GM18517 (cell line): ENCODE results near the gene EFCAB3.
"Not testable (repeated sequence)": the region's sequence is repeated elsewhere in the genome, so short reads cannot be mapped to it uniquely, and the experiment has no call there.

ENCODE experiments used
- ATAC-seq: cut with Tn5 transposase; IDR thresholded peaks from one replicate; pipeline ENCODE4 v1.9.1; 2021; ENCODE audit warnings: mild to moderate bottlenecking, moderate library complexity; ENCODE audit not compliant: unreplicated experiment

EFCAB3 gene

GRCh38 chr17:62380253-62380652, at the start of gene EFCAB3:
TSS of gene EFCAB3 (plus strand) at chr17:62380553. CDS start at chr17:62382980, 2,427 bp downstream.
- no peak for ATAC-seq

- ATAC-seq = no peak
These were observed 43.8 kb upstream of the EFCAB3 start for GRCh38 chr17:62336527-62336926.

- ATAC-seq = no peak
These were observed 36.5 kb upstream of the EFCAB3 start for GRCh38 chr17:62343764-62344270.

GRCh38 chr17:62351176-62351575, 29.2 kb upstream of the EFCAB3 start:
- ATAC-seq = no peak

- no peak for ATAC-seq
These were observed 14.2 kb upstream of the EFCAB3 start for GRCh38 chr17:62366191-62366590.

GRCh38 chr17:62381561-62381960, 1.2 kb downstream of the EFCAB3 start:
- no peak for ATAC-seq

- ATAC-seq = no peak
These were observed 8.5 kb downstream of the EFCAB3 start for GRCh38 chr17:62388856-62389255.

GRCh38 chr17:62392908-62393307, 12.6 kb downstream of the EFCAB3 start:
- ATAC-seq = no peak

- no peak for ATAC-seq
These were observed 18.5 kb downstream of the EFCAB3 start for GRCh38 chr17:62398891-62399290.

GRCh38 chr17:62405451-62405850, 25.1 kb downstream of the EFCAB3 start:
- ATAC-seq = no peak

- not testable (repeated sequence) for ATAC-seq
These were observed 32.7 kb downstream of the EFCAB3 start for GRCh38 chr17:62413090-62413489.

- ATAC-seq = peak; percentile 84
These were observed 43.5 kb downstream of the EFCAB3 start, which contains the start of gene METTL2A for GRCh38 chr17:62423647-62424461. TSS of gene METTL2A (plus strand) at chr17:62423897. CDS start at chr17:62423903, 6 bp downstream.

GRCh38 chr17:62426214-62426613, 45.9 kb downstream of the EFCAB3 start:
- ATAC-seq = not testable (repeated sequence)

GRCh38 chr17:62435251-62435650, 54.9 kb downstream of the EFCAB3 start:
- ATAC-seq = not testable (repeated sequence)

- not testable (repeated sequence) for ATAC-seq
These were observed 60.8 kb downstream of the EFCAB3 start for GRCh38 chr17:62441181-62441580.

GRCh38 chr17:62444063-62444462, 63.7 kb downstream of the EFCAB3 start:
- ATAC-seq = no peak

GRCh38 chr17:62445791-62446190, 65.4 kb downstream of the EFCAB3 start:
- ATAC-seq = not testable (repeated sequence)

- not testable (repeated sequence) for ATAC-seq
These were observed 71.8 kb downstream of the EFCAB3 start for GRCh38 chr17:62452195-62452594.

GRCh38 chr17:62453041-62453440, 72.7 kb downstream of the EFCAB3 start:
- not testable (repeated sequence) for ATAC-seq

- ATAC-seq = peak; percentile 43
These were observed 73.3 kb downstream of the EFCAB3 start for GRCh38 chr17:62453656-62454055.

- peak; percentile 42 for ATAC-seq
These were observed 73.8 kb downstream of the EFCAB3 start for GRCh38 chr17:62454111-62454510.

GRCh38 chr17:62456016-62456415, 75.7 kb downstream of the EFCAB3 start:
- ATAC-seq = no peak
